Ascending aorta (tissue), 2 donors: Measurements from ENCODE around the gene VSIG10L2. TPM values are rescaled to one million over a fixed set of nuclear protein-coding genes. Genes with fewer than 3 reads are reported as not detected.

Source experiments
- DNase-seq, 2 donors: peaks; one replicate each; pipeline ENCODE4 v3.0.0-alpha.2; 2019; ENCODE audit warnings: low spot score in 2 of 2
- H3K27ac ChIP-seq, 2 donors: fragments of 200-600 bp; sonication (generic); one replicate each; pipeline ENCODE4 v1.5.1; 2016 to 2017; ENCODE audit warnings: mild to moderate bottlenecking in 1 of 2
- H3K27me3 ChIP-seq: fragments of 200-600 bp; sonication (generic); one replicate; pipeline ENCODE4 v1.5.1; 2017
- H3K36me3 ChIP-seq, 2 donors: fragments of 200-600 bp; sonication (generic); one replicate each; pipeline ENCODE4 v1.5.1; 2016
- H3K4me1 ChIP-seq, 2 donors: fragments of 200-600 bp; sonication (generic); one replicate each; pipeline ENCODE4 v1.5.1; 2016 to 2017; ENCODE audit warnings: mild to moderate bottlenecking in 1 of 2
- H3K4me3 ChIP-seq, 2 donors: fragments of 200-600 bp; sonication (generic); one replicate each; pipeline ENCODE4 v1.5.1; 2016 to 2017; ENCODE audit warnings: mild to moderate bottlenecking in 1 of 2
- H3K9me3 ChIP-seq, 2 donors: fragments of 200-600 bp; sonication (generic); one replicate each; pipeline ENCODE4 v1.5.1; 2016
- intact Hi-C: fragments of 100-400 bp; cut with DNase I; formaldehyde crosslinking; loops from one replicate; pipeline ENCODE4 v1.15.1; 2023
- total RNA-seq: library from RNA; depleted of rRNA; stranded (reverse); fragments of >200 nt; gene quantifications from one replicate; pipeline ENCODE4 v1.1.0, GENCODE V29; 2016
- TF ChIP-seq, protein P1 (sequence below), 3 experiments: fragments of 200-600 bp in 2 of 3; fragments of 450-650 bp in 1 of 3; sonication (generic) in 2 of 3; IDR thresholded peaks; one replicate each; pipeline ENCODE4 v1.5.1; 2016 to 2019; ENCODE audit warnings: antibody characterized with exemption in 3 of 3, mild to moderate bottlenecking in 1 of 3, moderate library complexity in 1 of 3

The VSIG10L2 gene
- total RNA-seq, 1 donor from 2014 or later, result not detected

DNA sequence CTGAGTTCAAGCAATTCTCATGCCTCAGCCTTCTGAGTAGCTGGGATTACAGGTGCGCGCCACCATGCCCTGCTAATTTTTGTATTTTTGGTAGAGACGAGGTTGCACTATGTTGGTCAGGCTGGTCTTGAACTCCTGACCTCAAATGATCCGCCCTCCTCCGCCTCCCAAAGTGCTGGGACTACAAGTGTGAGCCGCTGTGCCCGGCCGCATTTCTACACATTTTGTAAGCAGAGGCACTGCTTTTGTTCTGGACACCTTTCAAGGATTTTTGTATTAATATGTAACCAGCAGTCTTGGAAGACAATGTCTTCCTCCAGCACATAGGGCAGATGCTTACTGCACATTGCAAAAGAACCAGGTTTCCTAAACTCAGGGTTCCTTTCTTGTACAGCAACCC is 11.4 kb upstream of the VSIG10L2 start:
- no peaks in the 10 kb centered on the region for H3K4me1 ChIP-seq
- H3K9me3 ChIP-seq, result no peaks in the 10 kb centered on the region
- intact Hi-C loops, result no loop called here
- no peaks in the 10 kb centered on the region for H3K36me3 ChIP-seq
- TF ChIP-seq, protein P1, sequence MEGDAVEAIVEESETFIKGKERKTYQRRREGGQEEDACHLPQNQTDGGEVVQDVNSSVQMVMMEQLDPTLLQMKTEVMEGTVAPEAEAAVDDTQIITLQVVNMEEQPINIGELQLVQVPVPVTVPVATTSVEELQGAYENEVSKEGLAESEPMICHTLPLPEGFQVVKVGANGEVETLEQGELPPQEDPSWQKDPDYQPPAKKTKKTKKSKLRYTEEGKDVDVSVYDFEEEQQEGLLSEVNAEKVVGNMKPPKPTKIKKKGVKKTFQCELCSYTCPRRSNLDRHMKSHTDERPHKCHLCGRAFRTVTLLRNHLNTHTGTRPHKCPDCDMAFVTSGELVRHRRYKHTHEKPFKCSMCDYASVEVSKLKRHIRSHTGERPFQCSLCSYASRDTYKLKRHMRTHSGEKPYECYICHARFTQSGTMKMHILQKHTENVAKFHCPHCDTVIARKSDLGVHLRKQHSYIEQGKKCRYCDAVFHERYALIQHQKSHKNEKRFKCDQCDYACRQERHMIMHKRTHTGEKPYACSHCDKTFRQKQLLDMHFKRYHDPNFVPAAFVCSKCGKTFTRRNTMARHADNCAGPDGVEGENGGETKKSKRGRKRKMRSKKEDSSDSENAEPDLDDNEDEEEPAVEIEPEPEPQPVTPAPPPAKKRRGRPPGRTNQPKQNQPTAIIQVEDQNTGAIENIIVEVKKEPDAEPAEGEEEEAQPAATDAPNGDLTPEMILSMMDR (IDR thresholded peaks at IDR 0.05), result no peak
- no peaks in the 10 kb centered on the region for H3K27me3 ChIP-seq
- H3K4me3 ChIP-seq, result no peak overlapping the region
- no peak overlapping the region for H3K27ac ChIP-seq
- no peak for DNase-seq

DNA sequence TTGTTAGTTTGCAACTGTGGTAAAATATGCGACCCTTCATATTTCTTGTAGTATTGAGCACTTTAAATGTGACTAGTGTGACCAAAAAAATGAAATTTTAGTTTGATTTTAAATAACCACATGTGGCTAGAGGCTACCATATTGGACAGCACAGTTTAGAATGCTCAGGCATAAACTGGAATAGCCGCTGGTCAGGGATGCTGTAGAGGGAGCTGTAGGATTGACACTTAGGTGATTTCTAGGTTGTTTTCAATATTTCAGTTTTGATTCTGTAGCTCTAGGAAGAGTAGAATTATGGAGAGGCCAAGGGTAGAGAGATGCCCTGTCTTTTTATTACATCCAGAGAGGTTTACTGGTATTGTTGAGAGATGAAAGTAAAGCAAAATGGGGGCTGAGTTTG is 10.8 kb upstream of the VSIG10L2 start:
- no peak overlapping the region for H3K27ac ChIP-seq
- no peaks in the 10 kb centered on the region for H3K9me3 ChIP-seq
- H3K36me3 ChIP-seq, result no peaks in the 10 kb centered on the region
- intact Hi-C loops, result no loop called here
- no peak overlapping the region for H3K4me3 ChIP-seq
- H3K27me3 ChIP-seq, result no peaks in the 10 kb centered on the region
- DNase-seq, result no peak
- TF ChIP-seq, protein P1 (IDR thresholded peaks at IDR 0.05), result no peak
- H3K4me1 ChIP-seq, result no peaks in the 10 kb centered on the region

DNA sequence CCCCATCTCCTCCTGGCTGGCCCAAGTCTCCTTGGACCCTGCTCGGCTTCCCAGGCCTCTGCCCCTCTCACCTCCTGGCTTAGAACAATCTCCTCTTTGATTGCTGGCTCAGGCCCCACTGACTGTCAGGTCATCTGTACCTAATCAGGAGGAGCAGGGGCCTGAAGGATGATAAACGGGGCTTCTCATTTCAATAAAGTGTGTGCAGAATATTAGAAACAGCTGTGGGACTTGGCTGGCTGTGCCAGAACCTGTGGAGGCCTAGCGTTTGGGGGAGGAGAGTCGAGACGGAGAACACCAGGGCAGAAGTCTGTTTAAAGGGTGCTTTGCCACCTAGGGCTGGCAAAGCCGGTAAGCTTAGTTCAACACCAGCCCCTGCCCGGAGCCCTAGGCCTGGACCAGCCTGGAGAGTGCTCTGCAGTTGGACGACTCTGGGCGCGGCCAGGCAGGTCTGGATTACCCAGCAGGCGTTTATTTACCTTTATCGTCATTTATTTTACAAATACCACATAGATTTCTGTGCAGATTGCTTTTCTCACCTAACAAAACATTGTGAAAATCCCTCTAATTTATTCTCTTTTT is 10.1 kb upstream of the VSIG10L2 start:
- no peak for DNase-seq
- Histone ChIP-seq H3K9me3 (no peaks in the 10 kb centered on the region), H3K27ac (no peak overlapping the region), H3K27me3 (no peaks in the 10 kb centered on the region), H3K4me3 (no peak overlapping the region), H3K36me3 (no peaks in the 10 kb centered on the region), H3K4me1 (no peaks in the 10 kb centered on the region)
- intact Hi-C loops, result no loop called here
- TF ChIP-seq, protein P1 (IDR thresholded peaks at IDR 0.05), result no peak

DNA sequence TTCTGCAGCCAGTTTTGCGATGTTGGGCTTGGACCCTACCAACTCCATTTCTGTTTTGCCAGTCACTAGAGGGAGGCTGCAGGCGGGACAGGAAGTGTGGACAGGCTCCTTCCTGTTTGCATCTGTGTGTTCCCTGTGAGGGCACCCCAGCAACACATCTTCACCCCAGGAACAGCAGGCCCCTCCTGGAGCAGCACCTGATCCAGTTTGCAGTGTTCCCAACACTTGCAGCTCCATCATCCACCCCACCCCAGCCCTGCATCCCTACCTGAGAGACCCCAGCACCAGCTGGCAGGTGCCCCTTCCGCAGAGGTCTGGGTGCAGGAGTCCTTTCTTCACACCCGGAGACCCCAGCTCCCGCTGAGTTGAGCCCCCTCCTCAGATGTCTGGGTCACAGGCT is 7.4 kb upstream of the VSIG10L2 start:
- Histone ChIP-seq H3K4me1 (no peaks in the 10 kb centered on the region), H3K36me3 (no peaks in the 10 kb centered on the region), H3K27ac (no peak overlapping the region), H3K9me3 (no peaks in the 10 kb centered on the region), H3K27me3 (no peaks in the 10 kb centered on the region), H3K4me3 (no peak overlapping the region)
- no peak for DNase-seq
- intact Hi-C loops, result no loop called here
- TF ChIP-seq, protein P1 (IDR thresholded peaks at IDR 0.05), result no peak

DNA sequence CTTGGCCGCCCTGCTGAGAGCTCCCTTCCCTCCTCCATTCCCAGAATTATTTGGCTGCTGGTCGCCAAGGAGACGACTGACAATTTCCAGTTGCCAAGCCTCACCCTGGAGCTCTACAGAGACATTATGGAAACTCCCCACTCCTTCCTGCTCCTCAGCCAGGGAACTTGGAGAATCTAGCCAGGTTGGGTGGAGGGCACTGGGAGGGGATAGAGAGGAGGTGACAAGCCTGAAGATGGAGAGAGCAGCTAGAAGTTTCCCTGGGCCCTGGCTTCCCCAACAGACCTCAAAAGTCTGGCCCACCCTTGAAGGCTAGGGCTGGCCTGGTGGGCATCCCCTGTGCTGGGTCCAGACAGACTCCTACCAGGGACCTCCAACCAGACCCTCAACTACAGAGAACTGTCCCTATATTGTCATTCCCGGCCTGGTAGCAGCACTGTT is 6.7 kb upstream of the VSIG10L2 start:
- Histone ChIP-seq H3K36me3 (no peaks in the 10 kb centered on the region), H3K27ac (no peak overlapping the region), H3K9me3 (no peaks in the 10 kb centered on the region), H3K4me1 (no peaks in the 10 kb centered on the region), H3K27me3 (no peaks in the 10 kb centered on the region), H3K4me3 (no peak overlapping the region)
- no peak for DNase-seq
- intact Hi-C loops, result no loop called here
- TF ChIP-seq, protein P1 (IDR thresholded peaks at IDR 0.05), result no peak

DNA sequence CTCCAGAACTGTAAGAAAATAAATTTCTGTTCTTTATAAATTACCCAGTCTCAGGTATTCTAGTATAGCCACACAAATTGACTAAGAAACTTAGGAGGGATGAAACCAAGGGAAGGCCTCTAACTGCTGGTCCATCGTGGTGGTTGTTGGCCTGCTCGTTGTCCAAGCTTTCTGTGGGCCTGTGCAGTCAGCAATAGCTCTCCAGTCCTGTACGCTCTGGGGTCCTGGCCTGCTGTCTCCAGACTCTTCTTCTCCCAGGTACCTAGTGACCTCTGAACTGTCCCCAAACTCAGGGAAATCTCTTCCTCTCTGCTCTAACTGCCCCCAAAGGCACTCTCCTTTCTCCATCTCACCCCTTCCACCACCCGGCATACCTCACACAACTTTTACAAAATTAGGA is 5.7 kb upstream of the VSIG10L2 start:
- H3K4me1 ChIP-seq, result no peaks in the 10 kb centered on the region
- no peak for DNase-seq
- H3K27me3 ChIP-seq, result no peaks in the 10 kb centered on the region
- H3K4me3 ChIP-seq, result no peak overlapping the region
- H3K9me3 ChIP-seq, result no peaks in the 10 kb centered on the region
- H3K36me3 ChIP-seq, result no peaks in the 10 kb centered on the region
- no peak overlapping the region for H3K27ac ChIP-seq
- intact Hi-C loops, result loop anchor here (5.0 kb wide), 1 partner anchor 252 kb away; no protein-coding TSS in a partner anchor
- TF ChIP-seq, protein P1 (IDR thresholded peaks at IDR 0.05), result no peak
